ENCODE data around the gene SLAMF6. TPM values are rescaled to one million over a fixed set of nuclear protein-coding genes. Genes with fewer than 3 reads are reported as not detected.

SLAMF6 gene
- total and polyA plus RNA-seq, 9 donors, result 0.13 to 4.2 (median 0.47) TPM; not detected in 1

DNA sequence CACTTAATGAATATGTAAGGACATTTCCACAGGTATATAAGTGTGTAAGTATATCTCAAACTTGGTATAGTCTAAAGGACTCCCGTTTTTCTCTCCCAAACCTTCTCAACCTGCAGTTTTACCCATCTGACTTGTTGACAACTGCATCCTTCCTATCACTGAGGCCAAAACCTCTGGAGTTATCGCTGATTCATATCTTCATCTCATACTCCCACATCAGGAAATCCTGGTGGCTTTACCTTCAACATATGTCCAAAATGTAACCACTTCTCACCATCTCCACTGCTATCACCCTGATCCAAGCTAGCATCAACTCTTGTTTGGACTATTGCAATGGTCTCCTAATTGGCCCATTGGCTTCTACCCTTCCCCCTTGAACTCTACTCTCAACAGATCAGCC lies 30.4 kb downstream of the SLAMF6 start:
- Histone ChIP-seq H3K27ac (no peak overlapping the region), H3K9me3 (no peaks in the 10 kb centered on the region), H3K4me3 (no peak overlapping the region), H3K4me1 (ENCODE audit: insufficient read depth) (no peaks in the 10 kb centered on the region), H3K36me3 (no peaks in the 10 kb centered on the region), H3K27me3 (no peaks in the 10 kb centered on the region)
- intact Hi-C loops (cut with DNase I), result loop anchor here in 1 of 4 donors (5.0 kb wide), 1 partner anchor 1215 kb away; no protein-coding TSS in a partner anchor
- no peak for DNase-seq
- TF ChIP-seq POLR2A (IDR thresholded peaks at IDR 0.05) (no peak), EP300 (IDR thresholded peaks at IDR 0.05) (no peak)
- TF ChIP-seq, protein P1, sequence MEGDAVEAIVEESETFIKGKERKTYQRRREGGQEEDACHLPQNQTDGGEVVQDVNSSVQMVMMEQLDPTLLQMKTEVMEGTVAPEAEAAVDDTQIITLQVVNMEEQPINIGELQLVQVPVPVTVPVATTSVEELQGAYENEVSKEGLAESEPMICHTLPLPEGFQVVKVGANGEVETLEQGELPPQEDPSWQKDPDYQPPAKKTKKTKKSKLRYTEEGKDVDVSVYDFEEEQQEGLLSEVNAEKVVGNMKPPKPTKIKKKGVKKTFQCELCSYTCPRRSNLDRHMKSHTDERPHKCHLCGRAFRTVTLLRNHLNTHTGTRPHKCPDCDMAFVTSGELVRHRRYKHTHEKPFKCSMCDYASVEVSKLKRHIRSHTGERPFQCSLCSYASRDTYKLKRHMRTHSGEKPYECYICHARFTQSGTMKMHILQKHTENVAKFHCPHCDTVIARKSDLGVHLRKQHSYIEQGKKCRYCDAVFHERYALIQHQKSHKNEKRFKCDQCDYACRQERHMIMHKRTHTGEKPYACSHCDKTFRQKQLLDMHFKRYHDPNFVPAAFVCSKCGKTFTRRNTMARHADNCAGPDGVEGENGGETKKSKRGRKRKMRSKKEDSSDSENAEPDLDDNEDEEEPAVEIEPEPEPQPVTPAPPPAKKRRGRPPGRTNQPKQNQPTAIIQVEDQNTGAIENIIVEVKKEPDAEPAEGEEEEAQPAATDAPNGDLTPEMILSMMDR (IDR thresholded peaks at IDR 0.05), result no peak
- WGBS, 3 donors, result 77 to 81% (median 81%) methylated on average over 2 of the region's 2 CpGs

DNA sequence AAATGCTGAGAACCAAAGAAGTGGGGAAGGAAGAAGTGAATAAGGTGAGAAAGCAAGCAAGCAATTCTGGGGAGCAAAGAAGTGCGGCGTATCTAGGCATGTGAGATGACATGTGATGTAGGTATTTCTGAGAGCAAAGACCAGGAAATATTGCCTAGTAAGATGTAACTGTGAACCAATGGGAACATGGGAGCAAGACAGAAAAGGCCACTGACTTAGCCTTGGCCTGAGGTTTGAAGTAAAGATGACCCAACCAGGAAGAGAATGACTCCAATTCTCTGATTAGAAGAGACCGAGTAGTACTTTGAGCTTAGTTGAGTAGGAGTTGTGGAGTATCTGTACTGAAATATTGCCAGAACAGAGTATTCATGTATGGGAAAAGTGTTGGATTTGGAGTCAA lies 31.1 kb downstream of the SLAMF6 start:
- H3K4me3 ChIP-seq, result no peak overlapping the region
- intact Hi-C loops (cut with DNase I), result loop anchor here in 1 of 4 donors (5.0 kb wide), 1 partner anchor 1215 kb away; no protein-coding TSS in a partner anchor
- H3K9me3 ChIP-seq, result no peaks in the 10 kb centered on the region
- DNase-seq, result no peak
- TF ChIP-seq POLR2A (IDR thresholded peaks at IDR 0.05) (no peak), EP300 (IDR thresholded peaks at IDR 0.05) (no peak)
- TF ChIP-seq, protein P1 (IDR thresholded peaks at IDR 0.05), result no peak
- H3K27me3 ChIP-seq, result no peaks in the 10 kb centered on the region
- no peak overlapping the region for H3K27ac ChIP-seq
- H3K4me1 ChIP-seq (ENCODE audit: insufficient read depth), result no peaks in the 10 kb centered on the region
- H3K36me3 ChIP-seq, result no peaks in the 10 kb centered on the region
- WGBS, 3 donors, result 77 to 85% (median 80%) methylated on average over 3 of the region's 3 CpGs

DNA sequence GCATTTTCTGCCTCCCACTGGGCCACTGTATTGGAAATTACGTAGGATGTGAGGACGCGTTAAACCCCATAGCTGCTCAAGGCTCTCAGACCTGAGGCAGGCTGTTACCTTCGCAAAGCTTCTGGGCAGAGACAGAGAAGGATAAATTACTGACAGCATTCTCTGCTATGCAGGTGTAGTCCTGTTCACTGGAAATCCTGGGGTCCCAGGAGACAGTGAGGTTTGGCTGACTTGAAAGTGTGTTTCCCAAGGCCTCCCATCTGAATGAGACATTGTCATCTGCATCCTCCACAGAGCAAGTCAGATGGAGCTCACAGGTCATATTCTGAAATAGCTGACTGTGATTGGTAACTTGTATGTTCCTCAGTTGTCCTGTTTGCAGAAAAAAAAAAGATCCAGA lies 32.0 kb downstream of the SLAMF6 start:
- Histone ChIP-seq H3K4me3 (no peak overlapping the region), H3K27ac (no peak overlapping the region), H3K9me3 (no peaks in the 10 kb centered on the region), H3K4me1 (ENCODE audit: insufficient read depth) (no peaks in the 10 kb centered on the region), H3K36me3 (no peaks in the 10 kb centered on the region), H3K27me3 (no peaks in the 10 kb centered on the region)
- WGBS, 3 donors, result 77 to 87% (median 86%) methylated on average over 4 of the region's 4 CpGs
- intact Hi-C loops (cut with DNase I), result loop anchor here in 1 of 4 donors (5.0 kb wide), 1 partner anchor 1214 kb away; no protein-coding TSS in a partner anchor
- TF ChIP-seq EP300 (IDR thresholded peaks at IDR 0.05), result no peak
- TF ChIP-seq, protein P1 (IDR thresholded peaks at IDR 0.05), result no peak
- no peak for TF ChIP-seq POLR2A (IDR thresholded peaks at IDR 0.05)
- DNase-seq, result no peak

DNA sequence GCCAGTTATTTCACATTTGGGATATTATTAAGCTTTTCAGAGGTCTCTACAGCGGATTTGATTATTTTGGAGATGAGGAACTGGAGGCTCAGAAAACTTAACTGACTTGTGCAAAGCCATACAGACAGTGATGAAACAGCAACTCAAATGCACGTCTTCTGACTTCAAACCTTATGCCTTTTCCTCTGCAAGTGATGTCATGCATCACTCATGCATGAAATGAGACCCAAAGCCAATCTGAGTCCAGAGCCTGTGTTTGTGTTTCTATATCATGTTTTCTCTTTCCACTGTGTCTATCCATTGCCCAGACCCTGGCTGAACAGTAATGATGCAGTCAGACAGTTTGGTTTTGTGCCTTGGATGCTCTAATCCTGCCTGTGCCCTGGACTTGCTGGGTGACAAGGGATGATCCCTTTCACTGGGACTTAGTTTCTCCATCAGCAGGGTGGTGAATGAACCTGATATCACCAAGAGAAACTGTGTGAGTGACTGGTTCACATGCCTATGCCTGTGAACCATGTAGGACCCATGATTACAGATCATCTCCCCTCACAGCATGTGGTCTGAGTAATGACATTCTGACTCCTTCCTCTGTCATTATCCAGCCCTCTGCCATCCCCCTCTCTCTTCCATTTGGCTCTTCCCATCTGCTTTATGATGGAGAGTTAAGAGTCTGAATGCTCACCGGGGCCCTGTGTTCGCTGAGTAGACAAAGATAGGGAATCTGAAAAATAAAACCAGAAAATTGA lies 33.4 kb downstream of the SLAMF6 start:
- no peaks in the 10 kb centered on the region for H3K27me3 ChIP-seq
- no peaks in the 10 kb centered on the region for H3K9me3 ChIP-seq
- H3K36me3 ChIP-seq, result no peaks in the 10 kb centered on the region
- no peaks in the 10 kb centered on the region for H3K4me1 ChIP-seq (ENCODE audit: insufficient read depth)
- 76 to 80% (median 77%) methylated on average over 4 of the region's 4 CpGs for whole genome bisulfite sequencing, 3 donors
- no peak for DNase-seq
- no peak overlapping the region for H3K4me3 ChIP-seq
- intact Hi-C loops (cut with DNase I), result loop anchor here in 1 of 4 donors (5.0 kb wide), 1 partner anchor 1212 kb away; no protein-coding TSS in a partner anchor
- TF ChIP-seq POLR2A (IDR thresholded peaks at IDR 0.05), result no peak
- TF ChIP-seq EP300 (IDR thresholded peaks at IDR 0.05), result no peak
- TF ChIP-seq, protein P1 (IDR thresholded peaks at IDR 0.05), result no peak
- no peak overlapping the region for H3K27ac ChIP-seq

Measured in ovary (tissue), 9 donors.